NCI-H2196 (cell line): Measurements from ENCODE around the gene ZNF181.

Experiments
- DNase-seq: peaks from one replicate; lab custom pipeline; 2025; ENCODE audit not compliant: unreplicated experiment; lab: John Stamatoyannopoulos, UW

ZNF181 gene

GRCh38 chr19:34757441-34757840 lies 23.4 kb downstream of the ZNF181 start:
- DNase-seq, result no peak

- no peak for DNase-seq
These were observed 25.3 kb downstream of the ZNF181 start for GRCh38 chr19:34759218-34759917.

- no peak for DNase-seq
These were observed 32.3 kb downstream of the ZNF181 start for GRCh38 chr19:34766386-34766785.

GRCh38 chr19:34767951-34768350 lies 33.9 kb downstream of the ZNF181 start:
- DNase-seq, result no peak

GRCh38 chr19:34772697-34773554 lies 38.9 kb downstream of the ZNF181 start, which contains the start of gene ZNF599:
TSS of gene ZNF599 (minus strand) at chr19:34773215. CDS start at chr19:34772841, 374 bp downstream.
- peak; percentile 93 for DNase-seq

- DNase-seq, result no peak
These were observed 39.5 kb downstream of the ZNF181 start for GRCh38 chr19:34773555-34773864.

- no peak for DNase-seq
These were observed 40.8 kb downstream of the ZNF181 start for GRCh38 chr19:34774857-34775256.

GRCh38 chr19:34778342-34778741 lies 44.3 kb downstream of the ZNF181 start:
- no peak for DNase-seq

GRCh38 chr19:34779652-34780051 lies 45.6 kb downstream of the ZNF181 start:
- DNase-seq, result no peak

GRCh38 chr19:34786236-34786635 lies 52.2 kb downstream of the ZNF181 start:
- no peak for DNase-seq

- no peak for DNase-seq
These were observed 53.2 kb downstream of the ZNF181 start for GRCh38 chr19:34787059-34787824.

- no peak for DNase-seq
These were observed 54.0 kb downstream of the ZNF181 start for GRCh38 chr19:34788074-34788473.

- DNase-seq, result no peak
These were observed 59.5 kb downstream of the ZNF181 start for GRCh38 chr19:34793565-34793964.

GRCh38 chr19:34794066-34794960 lies 60.3 kb downstream of the ZNF181 start:
- DNase-seq, result no peak
